Esophagus squamous epithelium (tissue), 5 donors: ENCODE measurements around the gene LAPTM5. TPM values are rescaled to one million over a fixed set of nuclear protein-coding genes. Genes with fewer than 3 reads are reported as not detected.

Source experiments
- DNase-seq: peaks from one replicate; lab custom pipeline; 2025; lab: John Stamatoyannopoulos, UW
- H3K27ac ChIP-seq, 4 donors: fragments of 200-600 bp; sonication (generic); one replicate each; pipeline ENCODE4 v1.5.1; 2016 to 2019; ENCODE audit warnings: mild to moderate bottlenecking in 1 of 4
- H3K27me3 ChIP-seq, 4 donors: fragments of 200-600 bp; sonication (generic); 1 replicate in 3 of 4; 2 replicates in 1 of 4; pipeline versions ENCODE4 v1.5.1 to v1.6.0; 2017 to 2021; ENCODE audit warnings: antibody characterized with exemption in 1 of 4
- H3K36me3 ChIP-seq, 3 donors: fragments of 200-600 bp; sonication (generic); one replicate each; pipeline ENCODE4 v1.5.1; 2016 to 2019
- H3K4me1 ChIP-seq, 3 donors: fragments of 200-600 bp; sonication (generic); one replicate each; pipeline ENCODE4 v1.5.1; 2017 to 2019
- H3K4me3 ChIP-seq, 4 donors: fragments of 200-600 bp; sonication (generic); 1 replicate in 3 of 4; 2 replicates in 1 of 4; pipeline ENCODE4 v1.5.1; 2016 to 2019; ENCODE audit warnings: mild to moderate bottlenecking in 2 of 4, moderate library complexity in 1 of 4
- H3K9me3 ChIP-seq, 3 donors: fragments of 200-600 bp; sonication (generic); one replicate each; pipeline ENCODE4 v1.5.1; 2016 to 2019
- CTCF ChIP-seq, 6 experiments: fragments of 450-650 bp in 4 of 6; fragments of 200-600 bp in 2 of 6; sonication (generic) in 2 of 6; IDR thresholded peaks; one replicate each; pipeline ENCODE4 v1.5.1; 2016 to 2019; ENCODE audit warnings: antibody characterized with exemption in 6 of 6, mild to moderate bottlenecking in 4 of 6, moderate library complexity in 4 of 6
- POLR2A ChIP-seq, 4 donors: fragments of 450-650 bp; IDR thresholded peaks; one replicate each; pipeline ENCODE4 v1.6.1; 2017; ENCODE audit warnings: antibody characterized with exemption in 4 of 4, mild to moderate bottlenecking in 4 of 4, moderate library complexity in 3 of 4
- WGBS, 2 donors: methylation state at CpG; one replicate each; pipeline ENCODE4 v1.1.5; 2018; 5-methylcytosine and 5-hydroxymethylcytosine counted together
- intact Hi-C: fragments of 100-400 bp; cut with DNase I; formaldehyde crosslinking; loops from one replicate; pipeline ENCODE4 v1.15.0; 2022
- total RNA-seq, 4 donors: library from RNA; depleted of rRNA; stranded (reverse); fragments of >200 nt; gene quantifications; one replicate each; pipeline ENCODE4 v1.1.0, GENCODE V29; 2016
- donor health status: DM: yes; HTN: yes; CAD: no.

The LAPTM5 gene
- total RNA-seq, 4 donors from 2014 or later = 6.3 to 53.4 (median 24.6) TPM

- H3K9me3 ChIP-seq = no peaks in the 10 kb centered on the region
- no peak overlapping the region for H3K27ac ChIP-seq
- 80 to 91% methylated on average over 1 to 2 of the region's 2 CpGs for WGBS, 2 donors
- H3K4me1 ChIP-seq = peaks cover 0 to 10% (median 4%) of the 10 kb centered on the region in 3 donors
- intact Hi-C loops = loop anchor here (5.0 kb wide), 2 partner anchors 53 to 188 kb away; no protein-coding TSS in a partner anchor
- H3K36me3 ChIP-seq = peaks cover 0 to 27% (median 0%) of the 10 kb centered on the region in 3 donors
- H3K27me3 ChIP-seq = no peaks in the 10 kb centered on the region
- TF ChIP-seq POLR2A (IDR thresholded peaks at IDR 0.05) = no peak
- no peak for TF ChIP-seq CTCF (IDR thresholded peaks at IDR 0.05)
- no peak for DNase-seq
- no peak overlapping the region for H3K4me3 ChIP-seq
Measured at GRCh38 chr1:30724175-30724574, 33.4 kb downstream of the LAPTM5 start.

GRCh38 chr1:30723331-30723755, 34.2 kb downstream of the LAPTM5 start, which contains the start of gene MATN1:
TSS of gene MATN1 (minus strand) at chr1:30723585. CDS start at chr1:30723551, 34 bp downstream.
- Histone ChIP-seq H3K4me3 (no peak within 1 kb of the TSS), H3K36me3 (peaks cover 0 to 27% (median 0%) of the 10 kb centered on the region in 3 donors), H3K4me1 (peaks cover 0 to 16% (median 4%) of the 10 kb centered on the region in 3 donors), H3K9me3 (no peaks in the 10 kb centered on the region), H3K27ac (no peak within 1 kb of the TSS), H3K27me3 (no peaks in the 10 kb centered on the region)
- DNase-seq = no peak
- intact Hi-C loops = loop anchor here (5.0 kb wide), 2 partner anchors 54 to 189 kb away; no protein-coding TSS in a partner anchor
- TF ChIP-seq CTCF (IDR thresholded peaks at IDR 0.05) (no peak), POLR2A (IDR thresholded peaks at IDR 0.05) (no peak)
- WGBS, 2 donors = 89 to 90% methylated on average over 2 to 3 of the region's 14 CpGs

GRCh38 chr1:30721812-30722537, 35.6 kb downstream of the LAPTM5 start:
- 25 to 94% methylated on average over 3 to 5 of the region's 9 CpGs for WGBS, 2 donors
- no peak for TF ChIP-seq POLR2A (IDR thresholded peaks at IDR 0.05)
- no peak for TF ChIP-seq CTCF (IDR thresholded peaks at IDR 0.05)
- peaks cover 0 to 27% (median 0%) of the 10 kb centered on the region in 3 donors for H3K36me3 ChIP-seq
- no peak overlapping the region for H3K4me3 ChIP-seq
- H3K27ac ChIP-seq = no peak overlapping the region
- H3K4me1 ChIP-seq = peaks cover 0 to 23% (median 7%) of the 10 kb centered on the region in 3 donors
- DNase-seq = no peak
- no peaks in the 10 kb centered on the region for H3K27me3 ChIP-seq
- H3K9me3 ChIP-seq = no peaks in the 10 kb centered on the region
- intact Hi-C loops = loop anchor here (5.0 kb wide), 2 partner anchors 55 to 190 kb away; no protein-coding TSS in a partner anchor

- H3K27me3 ChIP-seq = no peaks in the 10 kb centered on the region
- H3K4me3 ChIP-seq = no peak overlapping the region
- DNase-seq = no peak
- H3K9me3 ChIP-seq = no peaks in the 10 kb centered on the region
- TF ChIP-seq CTCF (IDR thresholded peaks at IDR 0.05) (no peak), POLR2A (IDR thresholded peaks at IDR 0.05) (no peak)
- H3K36me3 ChIP-seq = peaks cover 0 to 27% (median 0%) of the 10 kb centered on the region in 3 donors
- peaks cover 0 to 23% (median 7%) of the 10 kb centered on the region in 3 donors for H3K4me1 ChIP-seq
- H3K27ac ChIP-seq = no peak overlapping the region
- intact Hi-C loops = loop anchor here (5.0 kb wide), 2 partner anchors 56 to 191 kb away; no protein-coding TSS in a partner anchor
- WGBS, 2 donors = 96 to 100% methylated on average over 10 to 18 of the region's 27 CpGs
Measured at GRCh38 chr1:30721341-30721793, 36.2 kb downstream of the LAPTM5 start.
